Measurements from ENCODE around the gene ANO5.

The ANO5 gene, protein sequence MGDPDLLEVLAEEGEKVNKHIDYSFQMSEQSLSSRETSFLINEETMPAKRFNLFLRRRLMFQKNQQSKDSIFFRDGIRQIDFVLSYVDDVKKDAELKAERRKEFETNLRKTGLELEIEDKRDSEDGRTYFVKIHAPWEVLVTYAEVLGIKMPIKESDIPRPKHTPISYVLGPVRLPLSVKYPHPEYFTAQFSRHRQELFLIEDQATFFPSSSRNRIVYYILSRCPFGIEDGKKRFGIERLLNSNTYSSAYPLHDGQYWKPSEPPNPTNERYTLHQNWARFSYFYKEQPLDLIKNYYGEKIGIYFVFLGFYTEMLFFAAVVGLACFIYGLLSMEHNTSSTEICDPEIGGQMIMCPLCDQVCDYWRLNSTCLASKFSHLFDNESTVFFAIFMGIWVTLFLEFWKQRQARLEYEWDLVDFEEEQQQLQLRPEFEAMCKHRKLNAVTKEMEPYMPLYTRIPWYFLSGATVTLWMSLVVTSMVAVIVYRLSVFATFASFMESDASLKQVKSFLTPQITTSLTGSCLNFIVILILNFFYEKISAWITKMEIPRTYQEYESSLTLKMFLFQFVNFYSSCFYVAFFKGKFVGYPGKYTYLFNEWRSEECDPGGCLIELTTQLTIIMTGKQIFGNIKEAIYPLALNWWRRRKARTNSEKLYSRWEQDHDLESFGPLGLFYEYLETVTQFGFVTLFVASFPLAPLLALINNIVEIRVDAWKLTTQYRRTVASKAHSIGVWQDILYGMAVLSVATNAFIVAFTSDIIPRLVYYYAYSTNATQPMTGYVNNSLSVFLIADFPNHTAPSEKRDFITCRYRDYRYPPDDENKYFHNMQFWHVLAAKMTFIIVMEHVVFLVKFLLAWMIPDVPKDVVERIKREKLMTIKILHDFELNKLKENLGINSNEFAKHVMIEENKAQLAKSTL

GRCh38 chr11:22192642-22193347 is at the start of gene ANO5:
Gene ANO5, plus strand, starts transcription at chr11:22193085. Its CDS starts 408 bp downstream, at chr11:22193493.
- no peak for DNase-seq

- no peak for DNase-seq
Observed at GRCh38 chr11:22151649-22152197, 41.2 kb upstream of the ANO5 start.

- no peak for DNase-seq
Observed at GRCh38 chr11:22157531-22157930, 35.4 kb upstream of the ANO5 start.

- DNase-seq: no peak
Observed at GRCh38 chr11:22161489-22161888, 31.4 kb upstream of the ANO5 start.

DNA sequence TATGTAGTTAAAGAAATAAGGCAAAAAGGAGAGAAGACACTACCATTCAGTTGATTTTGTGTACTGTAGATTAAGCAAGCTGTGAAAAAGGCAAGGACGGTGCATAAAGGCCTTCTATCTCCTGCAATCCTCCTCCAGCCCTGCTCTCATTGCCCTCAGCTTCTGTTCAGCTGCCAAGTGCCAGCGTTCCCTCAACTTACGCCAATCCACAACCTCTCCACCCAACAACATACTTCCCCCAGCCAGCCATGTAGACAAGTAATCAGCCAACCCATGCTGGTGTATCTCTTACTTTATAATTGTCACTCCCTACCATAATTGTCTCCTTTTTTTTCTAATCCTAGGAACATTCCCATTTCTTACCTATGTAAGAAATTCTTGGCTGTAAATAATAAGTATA is 30.1 kb upstream of the ANO5 start:
- no peak for DNase-seq

- DNase-seq: no peak
Observed at GRCh38 chr11:22163394-22163797, 29.5 kb upstream of the ANO5 start.

DNA sequence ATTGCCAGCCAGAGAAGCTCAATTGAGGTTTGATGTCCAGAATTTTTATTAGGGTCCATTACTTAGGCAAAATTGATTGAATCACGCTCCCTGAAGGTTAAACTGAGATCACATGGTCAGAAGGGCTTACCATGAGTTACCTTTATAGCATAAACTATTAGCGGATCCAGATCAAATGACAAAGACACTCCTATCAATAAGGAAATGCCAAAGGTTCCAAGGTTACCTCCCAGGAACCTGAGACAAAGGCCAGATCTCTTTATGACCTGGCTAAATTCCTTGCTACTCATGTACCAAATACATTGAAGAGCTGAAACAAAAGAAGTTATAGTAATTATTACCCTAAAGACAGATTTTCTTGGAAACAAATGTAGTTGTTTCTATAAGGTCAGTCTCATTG is 27.8 kb upstream of the ANO5 start:
- no peak for DNase-seq

DNA sequence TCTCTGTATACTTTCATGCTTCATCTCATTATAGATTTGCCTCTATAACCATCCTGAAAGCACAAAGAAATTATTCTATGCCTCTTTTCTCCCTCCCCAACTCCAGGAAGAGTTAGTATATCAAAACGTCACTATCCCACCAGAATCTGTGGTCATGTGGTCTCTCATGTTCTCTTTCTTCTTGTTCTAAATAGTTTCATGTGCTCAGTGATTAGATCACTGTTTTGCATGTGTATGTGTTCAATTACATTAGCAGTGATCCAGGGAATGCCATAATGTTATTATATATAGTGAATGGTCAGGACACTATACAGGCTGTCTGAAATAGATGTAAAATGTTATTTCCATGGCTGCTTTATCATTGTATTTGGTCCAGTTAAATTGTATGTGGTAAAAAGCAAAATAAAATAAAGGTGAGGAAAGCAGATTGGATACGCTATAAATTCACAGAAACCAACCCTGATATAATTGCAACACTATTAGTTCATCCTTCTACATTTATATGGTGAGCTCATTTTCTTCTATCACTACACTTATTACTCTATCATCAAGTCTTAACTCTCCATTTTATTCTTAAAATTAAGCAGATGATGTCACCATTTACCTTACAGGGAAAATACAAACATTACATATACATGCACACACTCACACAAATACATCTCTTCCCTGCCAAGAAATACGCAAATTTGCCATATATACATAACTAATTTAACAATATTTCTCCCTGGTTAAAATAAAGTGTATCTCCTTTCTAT is 26.9 kb upstream of the ANO5 start:
- no peak for DNase-seq

DNA sequence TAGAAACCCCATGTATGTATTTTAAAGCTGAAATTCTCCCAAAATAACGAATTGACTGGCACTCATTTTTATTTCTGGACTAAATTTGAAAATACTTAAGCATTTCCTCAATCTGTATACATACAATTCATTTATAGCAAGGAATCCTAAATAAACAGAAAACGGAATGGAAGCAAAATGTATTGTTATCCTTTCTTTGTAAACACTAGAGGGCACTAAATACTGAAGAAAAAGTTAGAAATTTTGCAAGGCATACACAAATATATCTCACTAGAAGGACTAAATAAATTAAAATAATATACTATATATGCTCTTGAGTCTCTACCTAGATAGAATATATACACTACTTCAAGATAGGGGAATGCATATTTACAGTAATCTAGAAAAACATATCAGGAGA is 23.1 kb upstream of the ANO5 start:
- peak; percentile 9 for DNase-seq

DNA sequence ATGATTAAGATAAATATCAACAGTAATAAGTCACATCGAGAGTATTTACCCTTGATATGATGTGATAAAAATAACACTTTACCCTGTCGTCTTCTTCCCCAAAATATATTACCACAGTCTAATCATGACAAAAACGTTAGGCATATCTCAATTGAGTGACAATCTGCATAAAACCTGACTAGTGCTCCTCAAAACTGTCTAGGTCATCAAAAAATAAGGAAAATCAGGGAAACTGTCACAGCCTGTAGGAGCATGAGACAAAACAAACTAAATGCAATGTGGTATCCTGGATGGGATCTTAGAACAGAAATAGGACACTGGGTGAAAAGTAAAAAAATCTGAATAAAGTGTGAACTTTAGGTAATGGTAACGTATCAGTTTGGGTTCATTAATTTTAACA is 19.4 kb upstream of the ANO5 start:
- DNase-seq: no peak

DNA sequence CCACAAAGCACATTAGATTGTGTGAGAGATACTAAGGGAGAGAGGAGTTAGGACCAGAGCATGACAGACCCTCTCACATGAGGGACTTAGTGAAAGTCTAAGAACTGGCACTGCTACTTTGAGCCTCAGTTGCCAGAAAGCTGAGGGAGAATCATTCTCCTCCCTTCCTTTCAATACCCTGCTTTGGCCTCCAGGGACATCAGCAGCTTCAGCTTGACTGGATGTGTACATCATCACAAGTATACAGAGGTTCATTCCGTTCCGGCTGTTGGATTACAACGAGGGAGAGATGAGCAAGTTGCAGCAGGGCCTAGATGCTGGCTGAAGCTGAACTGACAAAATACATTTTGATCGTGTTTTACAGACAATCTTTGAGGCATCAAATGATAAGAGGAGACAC is 15.7 kb upstream of the ANO5 start:
- DNase-seq: no peak

- no peak for DNase-seq
Observed at GRCh38 chr11:22179626-22180025, 13.3 kb upstream of the ANO5 start.

DNA sequence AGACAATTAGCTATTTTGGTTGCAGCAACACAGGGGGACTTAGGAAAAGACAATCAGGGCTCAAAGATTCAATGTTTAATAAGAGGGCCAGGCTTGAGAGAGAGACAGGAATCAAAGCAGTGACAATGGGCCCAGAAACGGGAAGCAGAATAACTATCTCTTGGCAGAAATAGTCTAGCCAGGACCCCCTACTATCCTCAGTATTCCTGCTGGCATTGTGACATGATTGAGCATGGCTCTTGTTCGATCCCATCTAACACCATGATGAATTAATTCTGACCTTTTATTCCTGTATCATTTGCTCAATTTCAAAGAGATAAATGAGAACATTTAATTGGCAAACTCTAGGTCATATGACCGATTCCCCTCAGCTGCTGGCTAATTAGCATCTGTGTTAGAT is 12.8 kb upstream of the ANO5 start:
- no peak for DNase-seq

DNA sequence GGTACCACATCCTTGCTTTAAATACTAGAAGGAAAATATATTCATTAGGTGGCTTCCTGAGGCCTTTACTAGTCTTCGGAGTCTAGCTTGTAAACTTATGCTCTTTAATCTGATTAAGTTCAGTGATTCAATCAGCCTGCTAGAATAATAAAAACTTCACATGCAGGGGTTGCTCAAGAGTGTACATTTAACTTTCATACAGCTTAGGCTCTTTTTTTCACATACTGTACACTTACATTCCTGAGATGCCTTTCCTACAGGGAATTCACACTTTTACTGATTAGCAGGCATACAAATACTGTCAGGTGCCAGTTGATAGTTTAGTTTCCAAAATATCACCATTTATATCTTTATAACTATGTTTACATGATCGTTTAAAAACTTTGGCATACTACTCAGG is 3.2 kb upstream of the ANO5 start:
- no peak for DNase-seq

GRCh38 chr11:22190827-22191463 is 1.9 kb upstream of the ANO5 start:
- DNase-seq: no peak

- DNase-seq: no peak
Observed at GRCh38 chr11:22192289-22192641, 620 bp upstream of the ANO5 start.

GRCh38 chr11:22193348-22194051 is 615 bp downstream of the ANO5 start:
- no peak for DNase-seq

DNA sequence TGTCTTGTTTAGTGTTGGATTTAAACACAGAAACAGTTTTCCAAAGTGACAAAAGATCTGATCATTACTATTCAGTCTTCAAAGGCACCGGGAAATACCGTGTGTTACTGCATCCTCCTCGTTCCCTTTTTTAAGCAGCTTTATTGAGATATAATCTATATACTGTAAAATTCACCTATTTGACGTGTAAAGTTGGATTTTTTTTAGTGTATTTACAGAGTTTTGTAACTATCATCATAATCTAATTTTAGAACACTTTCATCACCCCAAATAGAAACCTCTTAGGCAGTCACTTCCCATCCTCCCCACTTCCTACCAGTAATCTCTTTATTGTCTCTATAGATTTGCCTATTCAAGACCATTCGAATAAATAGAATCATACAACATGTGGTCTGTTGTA is 1.4 kb downstream of the ANO5 start:
- no peak for DNase-seq

GRCh38 chr11:22194907-22195306 is 2.0 kb downstream of the ANO5 start:
- DNase-seq: no peak

DNA sequence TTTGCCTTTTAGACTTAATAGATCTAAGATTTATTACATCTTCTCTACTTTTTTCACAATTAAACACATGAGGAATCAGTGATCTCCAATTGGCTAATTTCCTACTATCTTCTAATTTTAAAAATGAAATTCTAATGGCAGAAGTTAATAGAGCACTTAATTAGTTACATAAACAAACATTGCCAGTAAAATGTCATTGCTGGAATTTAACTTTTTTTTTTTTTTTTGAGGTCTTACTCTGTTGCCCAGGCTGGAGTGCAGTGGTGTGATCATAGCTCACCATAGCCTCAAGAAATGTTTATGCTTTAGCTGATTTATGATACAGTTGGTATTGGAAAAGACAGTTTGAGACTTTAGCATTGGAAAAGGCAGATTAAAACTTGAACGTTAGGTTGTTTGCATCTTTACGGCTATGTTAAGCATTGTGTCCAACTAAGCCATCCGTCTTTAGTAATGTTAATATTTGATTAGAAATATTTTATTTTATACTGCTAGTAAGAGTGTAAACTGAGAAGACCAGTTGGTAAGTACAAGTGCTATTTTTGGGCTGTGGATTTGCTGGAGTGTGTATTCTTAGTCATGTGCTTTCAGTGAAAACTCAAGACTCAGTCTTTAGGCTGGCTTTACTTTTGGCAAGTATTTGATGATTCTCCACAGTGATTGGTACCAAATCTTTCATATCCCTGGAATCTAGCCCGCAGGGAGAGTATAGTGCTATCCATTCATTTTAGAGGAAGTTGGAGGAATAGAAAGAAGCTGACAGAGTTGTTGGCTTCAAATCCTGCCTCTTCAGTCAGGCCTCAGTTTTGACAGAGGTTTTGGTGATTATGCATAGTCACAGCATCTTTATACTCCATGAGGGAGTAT is 4.5 kb downstream of the ANO5 start:
- no peak for DNase-seq

Data from NCI-H524 treated with DMSO at 0.1 percent for 48 hours (cell line).